ENCODE data around the gene POLE4.

- no peak for TF ChIP-seq CTCF (IDR thresholded peaks at IDR 0.05)
- TF ChIP-seq EZH2 (IDR thresholded peaks at IDR 0.05; ENCODE audit: borderline replicate concordance, insufficient read depth, low read depth, low read length, poor library complexity, severe bottlenecking): no peak
These were observed 33.5 kb downstream of the POLE4 start for GRCh38 chr2:74991977-74992376.

Measured in B cell (primary cell).